ENCODE data around the gene MUC4.

DNA sequence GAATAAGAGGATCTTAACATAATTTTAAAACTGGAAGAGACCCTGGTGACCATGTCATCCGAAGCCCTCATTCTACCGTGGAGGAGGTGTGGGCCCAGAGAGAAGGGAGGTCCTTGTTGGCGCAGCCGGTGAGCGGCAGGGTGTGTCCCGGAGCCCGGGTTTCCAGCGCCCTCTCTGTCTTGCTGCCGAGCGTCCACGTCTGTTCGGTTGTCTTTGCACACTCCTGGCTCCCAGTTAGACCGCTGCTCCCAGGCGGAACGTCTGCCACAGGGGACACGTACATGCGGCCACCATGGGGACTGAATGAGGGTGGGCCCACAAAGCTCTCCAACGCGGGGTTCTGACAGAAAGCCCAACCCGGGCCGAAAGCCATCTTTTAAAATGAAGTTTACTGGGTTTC is 6.6 kb upstream of the MUC4 start:
- TF ChIP-seq CTCF (conservative IDR thresholded peaks at IDR 0.05; ENCODE audit: low read depth, low read length) (no peak), EZH2 (IDR thresholded peaks at IDR 0.05; ENCODE audit: borderline replicate concordance, low read depth, low read length, poor library complexity, severe bottlenecking) (no peak)

Measured in A673 (cell line).